Neural cell (in vitro differentiated cells): ENCODE data around the gene DNM2. TPM values are rescaled to one million over a fixed set of nuclear protein-coding genes. Genes with fewer than 3 reads are reported as not detected.

Experiments
- H2AFZ ChIP-seq: fragments of 200-600, 300-800 bp; sonication (generic), shearing (Covaris generic); 2 replicates; pipeline ENCODE4 v1.6.0; 2014; ENCODE audit warnings: low read depth, mild to moderate bottlenecking, antibody characterized with exemption, low read length, moderate library complexity
- H3F3A ChIP-seq: fragments of 200-600 bp; shearing (Covaris generic); 2 replicates; pipeline ENCODE4 v1.6.1; 2016; ENCODE audit warnings: mild to moderate bottlenecking, moderate library complexity, mixed read lengths, antibody characterized with exemption, low read length; ENCODE audit not compliant: insufficient read depth, poor library complexity, severe bottlenecking
- H3K27ac ChIP-seq: fragments of 200-600, 300-800 bp; sonication (generic), shearing (Covaris generic); 2 replicates; pipeline ENCODE4 v1.5.1; 2014; ENCODE audit warnings: mild to moderate bottlenecking, low read length, moderate library complexity
- H3K27me3 ChIP-seq: fragments of 300-800, 200-600 bp; sonication (generic), shearing (Covaris generic); 2 replicates; pipeline ENCODE4 v1.6.0; 2014; ENCODE audit warnings: mild to moderate bottlenecking, low read depth, low read length, moderate library complexity; ENCODE audit not compliant: insufficient read depth
- H3K36me3 ChIP-seq: fragments of 300-800, 200-600 bp; sonication (generic), shearing (Covaris generic); 2 replicates; pipeline ENCODE4 v1.5.1; 2014; ENCODE audit warnings: mild to moderate bottlenecking, antibody characterized with exemption, low read length, moderate library complexity; ENCODE audit not compliant: insufficient read depth
- H3K4me2 ChIP-seq: fragments of 300-800, 200-600 bp; sonication (generic), shearing (Covaris generic); 2 replicates; pipeline ENCODE4 v1.6.0; 2014; ENCODE audit warnings: mild to moderate bottlenecking, low read length
- H3K4me3 ChIP-seq: fragments of 300-800, 200-600 bp; sonication (generic), shearing (Covaris generic); 2 replicates; pipeline ENCODE4 v1.5.1; 2014; ENCODE audit warnings: mild to moderate bottlenecking, low read length, moderate library complexity
- H3K79me2 ChIP-seq: fragments of 200-600 bp; shearing (Covaris generic); replicated peaks from 2 replicates; pipeline ENCODE4 v1.6.0; 2014; ENCODE audit warnings: mild to moderate bottlenecking, low read length, moderate library complexity; ENCODE audit not compliant: insufficient read depth
- H3K9ac ChIP-seq: fragments of 300-800, 200-600 bp; sonication (generic), shearing (Covaris generic); 2 replicates; pipeline ENCODE4 v1.6.1; 2016; ENCODE audit warnings: mild to moderate bottlenecking, low read length, mixed read lengths
- H3K9me2 ChIP-seq: fragments of 200-600 bp; shearing (Covaris generic); 2 replicates; pipeline ENCODE4 v1.6.1; 2016; ENCODE audit warnings: mild to moderate bottlenecking, low read length, mixed read lengths; ENCODE audit not compliant: insufficient read depth
- H3K9me3 ChIP-seq: fragments of 200-600, 300-800 bp; sonication (generic), shearing (Covaris generic); 2 replicates; pipeline ENCODE4 v1.6.1; 2016; ENCODE audit warnings: mild to moderate bottlenecking, mixed run types, low read length, moderate library complexity, mixed read lengths
- H4K20me1 ChIP-seq: fragments of 200-600 bp; shearing (Covaris generic); 2 replicates; pipeline ENCODE4 v1.6.1; 2016; ENCODE audit warnings: mild to moderate bottlenecking, mixed run types; ENCODE audit not compliant: insufficient read depth
- CTCF ChIP-seq: fragments of 450-650 bp; IDR thresholded peaks from 2 replicates; pipeline ENCODE4 v1.5.1; 2014; ENCODE audit warnings: antibody characterized with exemption, mild to moderate bottlenecking, moderate library complexity; ENCODE audit not compliant: poor library complexity, severe bottlenecking
- EP300 ChIP-seq: fragments of 450-650 bp; conservative IDR thresholded peaks from 2 replicates; pipeline ENCODE4 v1.6.1; 2014; ENCODE audit warnings: antibody characterized with exemption, mild to moderate bottlenecking, moderate library complexity; ENCODE audit not compliant: poor library complexity, severe bottlenecking
- EZH2 ChIP-seq: fragments of 200-600, 300-800 bp; shearing (Covaris generic), sonication (generic); IDR thresholded peaks from 2 replicates; pipeline ENCODE4 v1.6.1; 2014; ENCODE audit warnings: antibody characterized with exemption, low read length, borderline replicate concordance, mild to moderate bottlenecking; ENCODE audit not compliant: insufficient read depth, poor library complexity, severe bottlenecking
- MXI1 ChIP-seq: fragments of 450-650 bp; conservative IDR thresholded peaks from 2 replicates; pipeline ENCODE4 v1.6.1; 2014; ENCODE audit warnings: antibody characterized with exemption, mild to moderate bottlenecking; ENCODE audit not compliant: poor library complexity, severe bottlenecking
- POLR2AphosphoS5 ChIP-seq: IDR thresholded peaks from 2 replicates; pipeline ENCODE4 v1.6.1; 2012
- RAD21 ChIP-seq: fragments of 450-650 bp; conservative IDR thresholded peaks from 2 replicates; pipeline ENCODE4 v1.6.1; 2014; ENCODE audit warnings: antibody characterized with exemption, mild to moderate bottlenecking, moderate library complexity
- SMC3 ChIP-seq: fragments of 450-650 bp; conservative IDR thresholded peaks from 2 replicates; pipeline ENCODE4 v1.6.1; 2014; ENCODE audit warnings: antibody characterized with exemption, mild to moderate bottlenecking, moderate library complexity; ENCODE audit not compliant: poor library complexity
- TAF1 ChIP-seq: IDR thresholded peaks from 2 replicates; pipeline ENCODE4 v1.6.1; 2012; ENCODE audit warnings: low read depth
- polyA plus RNA-seq: library from polyadenylated mRNA; depleted of rRNA; stranded (reverse); fragments of >200 nt; gene quantifications from 2 replicates; pipeline ENCODE4 v1.2.3, GENCODE V29; 2014
- TF ChIP-seq, protein P1 (sequence below): IDR thresholded peaks from 2 replicates; pipeline ENCODE4 v1.6.1; 2012; ENCODE audit warnings: borderline replicate concordance

DNM2 gene
- polyA plus RNA-seq, 1 donor from 2014 or later: 31.4 TPM

- Histone ChIP-seq H2AFZ (no peak overlapping the region), H3F3A (no peaks in the 10 kb centered on the region), H3K4me2 (no peak overlapping the region), H3K36me3 (no peaks in the 10 kb centered on the region), H3K27ac (no peak overlapping the region), H3K79me2 (no peaks in the 10 kb centered on the region), H3K27me3 (no peaks in the 10 kb centered on the region), H3K4me3 (no peak overlapping the region), H4K20me1 (no peaks in the 10 kb centered on the region), H3K9ac (no peak overlapping the region), H3K9me3 (no peaks in the 10 kb centered on the region), H3K9me2 (no peaks in the 10 kb centered on the region)
- TF ChIP-seq RAD21: no peak
- no peak for TF ChIP-seq CTCF
- TF ChIP-seq EZH2: no peak
- TF ChIP-seq MXI1: no peak
- TF ChIP-seq POLR2AphosphoS5: no peak
- no peak for TF ChIP-seq EP300
- no peak for TF ChIP-seq SMC3
- TF ChIP-seq, protein P1, sequence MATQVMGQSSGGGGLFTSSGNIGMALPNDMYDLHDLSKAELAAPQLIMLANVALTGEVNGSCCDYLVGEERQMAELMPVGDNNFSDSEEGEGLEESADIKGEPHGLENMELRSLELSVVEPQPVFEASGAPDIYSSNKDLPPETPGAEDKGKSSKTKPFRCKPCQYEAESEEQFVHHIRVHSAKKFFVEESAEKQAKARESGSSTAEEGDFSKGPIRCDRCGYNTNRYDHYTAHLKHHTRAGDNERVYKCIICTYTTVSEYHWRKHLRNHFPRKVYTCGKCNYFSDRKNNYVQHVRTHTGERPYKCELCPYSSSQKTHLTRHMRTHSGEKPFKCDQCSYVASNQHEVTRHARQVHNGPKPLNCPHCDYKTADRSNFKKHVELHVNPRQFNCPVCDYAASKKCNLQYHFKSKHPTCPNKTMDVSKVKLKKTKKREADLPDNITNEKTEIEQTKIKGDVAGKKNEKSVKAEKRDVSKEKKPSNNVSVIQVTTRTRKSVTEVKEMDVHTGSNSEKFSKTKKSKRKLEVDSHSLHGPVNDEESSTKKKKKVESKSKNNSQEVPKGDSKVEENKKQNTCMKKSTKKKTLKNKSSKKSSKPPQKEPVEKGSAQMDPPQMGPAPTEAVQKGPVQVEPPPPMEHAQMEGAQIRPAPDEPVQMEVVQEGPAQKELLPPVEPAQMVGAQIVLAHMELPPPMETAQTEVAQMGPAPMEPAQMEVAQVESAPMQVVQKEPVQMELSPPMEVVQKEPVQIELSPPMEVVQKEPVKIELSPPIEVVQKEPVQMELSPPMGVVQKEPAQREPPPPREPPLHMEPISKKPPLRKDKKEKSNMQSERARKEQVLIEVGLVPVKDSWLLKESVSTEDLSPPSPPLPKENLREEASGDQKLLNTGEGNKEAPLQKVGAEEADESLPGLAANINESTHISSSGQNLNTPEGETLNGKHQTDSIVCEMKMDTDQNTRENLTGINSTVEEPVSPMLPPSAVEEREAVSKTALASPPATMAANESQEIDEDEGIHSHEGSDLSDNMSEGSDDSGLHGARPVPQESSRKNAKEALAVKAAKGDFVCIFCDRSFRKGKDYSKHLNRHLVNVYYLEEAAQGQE: no peak
- TF ChIP-seq TAF1: no peak
Measured at GRCh38 chr19:10776900-10777650, 59.2 kb downstream of the DNM2 start.

DNA sequence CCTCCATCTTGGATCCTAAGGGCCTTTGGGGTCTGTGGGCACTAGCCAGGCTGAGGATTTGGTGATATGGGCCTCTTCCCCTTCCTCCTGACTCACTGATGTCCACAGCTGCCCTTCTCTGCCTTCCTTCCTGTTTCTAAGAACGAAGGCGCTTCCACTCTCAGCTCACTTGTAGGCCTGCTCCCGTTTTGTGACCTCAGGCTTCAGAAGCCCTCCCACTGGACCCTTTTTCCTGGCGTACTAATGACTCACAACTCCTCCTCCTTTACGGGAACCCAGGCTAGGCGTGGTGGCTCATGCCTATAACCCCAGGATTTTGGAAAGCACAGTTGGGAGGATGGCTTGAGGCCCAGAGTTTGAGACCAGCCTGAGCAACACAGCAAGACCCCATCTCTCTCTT, 62.5 kb downstream of the DNM2 start:
- TF ChIP-seq RAD21 (no peak), POLR2AphosphoS5 (no peak), TAF1 (no peak)
- TF ChIP-seq, protein P1: no peak
- H3K27ac ChIP-seq: no peak overlapping the region
- H3K27me3 ChIP-seq: no peaks in the 10 kb centered on the region
- no peak overlapping the region for H3K4me2 ChIP-seq
- no peak overlapping the region for H2AFZ ChIP-seq
- no peaks in the 10 kb centered on the region for H3K79me2 ChIP-seq
- H3K9me2 ChIP-seq: no peaks in the 10 kb centered on the region
- no peaks in the 10 kb centered on the region for H3K9me3 ChIP-seq
- H3K36me3 ChIP-seq: no peaks in the 10 kb centered on the region
- H3K9ac ChIP-seq: no peak overlapping the region
- H3F3A ChIP-seq: no peaks in the 10 kb centered on the region
- H4K20me1 ChIP-seq: no peaks in the 10 kb centered on the region
- H3K4me3 ChIP-seq: no peak overlapping the region
